GM10248 (cell line): Measurements from ENCODE around the gene COL4A2.
"Not testable (repeated sequence)": the region's sequence is repeated elsewhere in the genome, so short reads cannot be mapped to it uniquely, and the experiment has no call there.

ENCODE experiments used
- CTCF ChIA-PET: fragments of 300-600 bp; sonication (Branson Sonifier 250); formaldehyde crosslinking; extraction: SDS; loops from one replicate; lab custom pipeline; 2021; ENCODE audit warnings: antibody characterized with exemption; lab: Yijun Ruan, JAX
- POLR2A ChIA-PET: fragments of 350-650 bp; sonication (Branson Sonifier 250); formaldehyde crosslinking; extraction: SDS; loops from one replicate; lab custom pipeline; 2020; ENCODE audit warnings: antibody characterized with exemption; lab: Yijun Ruan, JAX
- DNase-seq: peaks from one replicate; pipeline ENCODE4 v3.0.0; 2012; ENCODE audit errors: extremely low spot score
- CTCF ChIP-seq: IDR thresholded peaks from 2 replicates; pipeline ENCODE4 v1.5.1; 2012; ENCODE audit warnings: mild to moderate bottlenecking, low read depth; ENCODE audit errors: extremely low read depth, missing control alignments, control extremely low read depth

Gene COL4A2

DNA sequence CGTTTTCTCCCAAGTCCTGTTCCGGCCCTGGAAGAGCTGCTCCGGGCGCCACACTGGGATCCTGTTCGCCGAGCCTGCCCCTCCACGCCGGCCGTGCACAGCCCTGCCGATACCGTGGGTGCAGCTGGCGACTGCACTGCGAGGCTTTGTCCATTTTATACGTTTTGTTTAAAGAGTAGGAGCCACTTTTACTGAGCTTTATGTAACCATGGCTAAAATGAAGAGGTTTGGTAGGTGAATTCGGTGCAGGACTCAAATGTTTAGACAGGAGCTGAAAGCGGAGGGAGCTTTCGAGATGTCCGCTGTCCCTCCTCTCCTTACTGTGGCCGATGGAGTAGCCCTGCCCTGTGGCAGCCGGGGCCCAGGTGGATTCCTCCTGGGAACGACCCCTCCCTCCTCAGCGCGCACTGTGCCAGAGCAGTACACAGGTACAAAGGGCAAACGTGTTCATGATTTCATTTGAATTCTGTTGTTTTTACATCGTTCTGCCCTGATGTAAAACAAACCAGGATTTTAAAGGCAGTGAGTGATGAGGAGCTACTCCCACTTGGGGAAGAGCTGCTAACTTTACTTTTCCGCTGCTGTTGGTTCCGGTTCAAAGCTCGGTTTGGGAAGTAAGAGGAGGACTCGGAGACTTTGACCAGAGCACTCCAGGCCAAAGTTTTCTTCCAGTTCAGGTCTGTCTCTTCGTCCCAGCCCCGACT is 1.7 kb downstream of the COL4A2 start:
- TF ChIP-seq CTCF, result no peak
- ChIA-PET CTCF (interaction anchor here (1.1 to 1.2 kb wide), 2 partner anchors 8 to 24 kb away, joined by 3 read pairs; no protein-coding TSS in a partner anchor), POLR2A (no interaction called here)
- no peak for DNase-seq

DNA sequence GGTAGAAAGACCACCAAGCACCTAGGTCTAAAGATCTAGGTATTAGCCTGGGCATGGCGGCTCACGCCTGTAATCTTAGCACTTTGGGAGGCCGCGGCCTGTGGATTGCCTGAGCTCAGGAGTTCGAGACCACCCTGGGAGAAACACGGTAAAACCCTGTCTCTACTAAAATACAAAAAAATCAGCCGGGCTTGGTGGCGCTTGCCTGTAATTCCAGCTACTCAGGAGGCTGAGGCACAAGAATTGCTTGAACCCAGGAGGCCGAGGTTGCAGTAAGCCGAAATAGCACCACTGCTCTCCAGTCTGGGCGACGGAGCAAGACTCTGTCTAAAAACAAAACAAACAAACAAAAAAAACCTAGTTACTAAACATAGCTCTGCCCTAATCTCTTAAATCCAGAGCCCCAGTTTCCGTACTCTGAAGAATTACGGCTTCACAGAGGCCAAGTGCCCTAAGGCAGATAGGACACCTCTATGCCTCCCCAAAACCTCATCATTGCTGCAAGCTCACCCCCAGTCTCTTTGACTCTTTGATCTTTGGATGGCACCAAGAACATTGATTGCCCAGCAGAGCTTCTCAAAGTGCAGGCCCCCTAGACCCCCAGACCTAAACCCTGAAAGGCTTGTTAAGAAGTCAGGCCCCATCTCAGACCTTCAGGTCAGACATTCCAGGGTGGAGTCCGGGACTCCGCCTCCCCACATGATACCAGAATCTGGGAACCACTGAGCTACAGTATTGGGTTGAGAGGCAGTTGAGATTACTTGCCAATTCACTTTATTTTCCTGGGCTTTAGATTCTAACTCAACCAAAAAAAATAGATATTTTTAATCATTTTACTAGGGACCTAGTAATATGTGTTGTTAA is 2.8 kb downstream of the COL4A2 start:
- no peak for TF ChIP-seq CTCF
- POLR2A ChIA-PET, result no interaction called here
- no peak for DNase-seq
- CTCF ChIA-PET, result interaction anchor here (1.0 to 1.1 kb wide), 2 partner anchors 9 to 65 kb away, joined by 3 to 4 read pairs; no protein-coding TSS in a partner anchor

- no peak for TF ChIP-seq CTCF
- CTCF ChIA-PET, result interaction anchor here (1.0 kb wide), 1 partner anchor 64 kb away, joined by 4 read pairs; no protein-coding TSS in a partner anchor
- no peak for DNase-seq
- POLR2A ChIA-PET, result no interaction called here
Observed at GRCh38 chr13:110310541-110311442, 3.7 kb downstream of the COL4A2 start.

- TF ChIP-seq CTCF, result no peak
- ChIA-PET POLR2A (no interaction called here), CTCF (no interaction called here)
- no peak for DNase-seq
Observed at GRCh38 chr13:110311443-110312338, 4.6 kb downstream of the COL4A2 start.

- DNase-seq, result no peak
- ChIA-PET POLR2A (no interaction called here), CTCF (no interaction called here)
- no peak for TF ChIP-seq CTCF
Observed at GRCh38 chr13:110312339-110313031, 5.4 kb downstream of the COL4A2 start.

DNA sequence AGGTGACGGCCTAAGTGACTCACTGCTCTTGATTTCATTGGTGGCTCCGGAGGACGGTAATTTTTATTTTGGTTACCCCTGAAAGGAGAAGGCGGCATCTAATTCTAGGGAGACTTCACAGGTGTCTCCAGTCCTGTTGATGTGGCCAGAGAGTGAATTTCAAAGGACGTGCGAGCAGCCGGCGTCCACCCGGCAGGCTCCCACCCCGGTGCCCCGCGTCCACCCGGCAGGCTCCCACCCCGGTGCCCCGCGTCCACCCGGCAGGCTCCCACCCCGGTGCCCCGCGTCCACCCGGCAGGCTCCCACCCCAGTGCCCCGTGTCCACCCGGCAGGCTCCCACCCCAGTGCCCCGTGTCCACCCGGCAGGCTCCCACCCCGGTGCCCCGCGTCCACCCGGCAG is 6.2 kb downstream of the COL4A2 start:
- CTCF ChIA-PET, result interaction anchor here (1.7 kb wide), 1 partner anchor 8 kb away, joined by 3 read pairs; no protein-coding TSS in a partner anchor
- DNase-seq, POLR2A ChIA-PET: not testable (repeated sequence)

GRCh38 chr13:110313733-110314132 is 6.6 kb downstream of the COL4A2 start:
- CTCF ChIA-PET, result interaction anchor here (1.7 kb wide), 1 partner anchor 9 kb away, joined by 3 read pairs; no protein-coding TSS in a partner anchor
- DNase-seq, POLR2A ChIA-PET: not testable (repeated sequence)
